Nephron progenitor cell (in vitro differentiated cells): ENCODE results near the gene TH.

Experiments used
- DNase-seq: peaks from one replicate; pipeline ENCODE4 v3.0.0; 2021
- H3K27ac Mint-ChIP-seq: 2 replicates; pipeline ENCODE4 v1.8.0; 2021; ENCODE audit warnings: mild to moderate bottlenecking, moderate library complexity, mixed read lengths
- H3K27me3 Mint-ChIP-seq: 2 replicates; pipeline ENCODE4 v1.8.0; 2021; ENCODE audit warnings: mild to moderate bottlenecking, low read depth, mixed read lengths; ENCODE audit not compliant: poor library complexity
- H3K36me3 Mint-ChIP-seq: 2 replicates; pipeline ENCODE4 v1.8.0; 2021; ENCODE audit warnings: low read depth, mixed read lengths
- H3K4me1 Mint-ChIP-seq: 2 replicates; pipeline ENCODE4 v1.8.0; 2021; ENCODE audit warnings: mixed read lengths
- H3K4me3 Mint-ChIP-seq: 2 replicates; pipeline ENCODE4 v1.8.0; 2021; ENCODE audit warnings: mild to moderate bottlenecking, moderate library complexity, mixed read lengths
- H3K9me3 Mint-ChIP-seq: 2 replicates; pipeline ENCODE4 v1.8.0; 2021; ENCODE audit warnings: mild to moderate bottlenecking, moderate library complexity, mixed read lengths
- CTCF ChIP-seq: fragments of 200-600 bp; sonication (generic); IDR thresholded peaks from 2 replicates; pipeline ENCODE4 v1.5.0; 2021; ENCODE audit warnings: antibody characterized with exemption

Gene TH

DNA sequence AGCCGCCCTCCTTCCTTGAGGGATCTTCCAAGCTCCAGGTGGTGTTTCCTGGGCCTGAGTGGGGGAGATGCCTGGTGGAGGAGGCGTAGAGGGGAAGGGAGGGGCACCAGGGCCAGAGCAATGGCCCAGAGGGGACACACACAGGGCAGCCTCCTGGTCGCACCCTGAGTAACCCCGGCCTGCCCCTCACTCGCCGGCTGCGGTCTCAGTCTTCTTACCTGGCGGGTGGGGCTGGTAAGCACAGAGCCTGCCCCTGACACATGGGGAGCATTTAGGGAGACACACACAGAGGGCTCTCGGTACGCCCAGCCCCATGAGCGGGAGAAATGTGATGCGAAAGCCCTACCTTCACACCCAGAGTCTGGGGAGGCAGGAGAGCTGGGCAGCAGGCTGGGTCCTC is 56.3 kb downstream of the TH start:
- no peak overlapping the region for H3K27ac Mint-ChIP-seq
- H3K9me3 Mint-ChIP-seq = peaks cover 53% of the 10 kb centered on the region
- DNase-seq = no peak

DNA sequence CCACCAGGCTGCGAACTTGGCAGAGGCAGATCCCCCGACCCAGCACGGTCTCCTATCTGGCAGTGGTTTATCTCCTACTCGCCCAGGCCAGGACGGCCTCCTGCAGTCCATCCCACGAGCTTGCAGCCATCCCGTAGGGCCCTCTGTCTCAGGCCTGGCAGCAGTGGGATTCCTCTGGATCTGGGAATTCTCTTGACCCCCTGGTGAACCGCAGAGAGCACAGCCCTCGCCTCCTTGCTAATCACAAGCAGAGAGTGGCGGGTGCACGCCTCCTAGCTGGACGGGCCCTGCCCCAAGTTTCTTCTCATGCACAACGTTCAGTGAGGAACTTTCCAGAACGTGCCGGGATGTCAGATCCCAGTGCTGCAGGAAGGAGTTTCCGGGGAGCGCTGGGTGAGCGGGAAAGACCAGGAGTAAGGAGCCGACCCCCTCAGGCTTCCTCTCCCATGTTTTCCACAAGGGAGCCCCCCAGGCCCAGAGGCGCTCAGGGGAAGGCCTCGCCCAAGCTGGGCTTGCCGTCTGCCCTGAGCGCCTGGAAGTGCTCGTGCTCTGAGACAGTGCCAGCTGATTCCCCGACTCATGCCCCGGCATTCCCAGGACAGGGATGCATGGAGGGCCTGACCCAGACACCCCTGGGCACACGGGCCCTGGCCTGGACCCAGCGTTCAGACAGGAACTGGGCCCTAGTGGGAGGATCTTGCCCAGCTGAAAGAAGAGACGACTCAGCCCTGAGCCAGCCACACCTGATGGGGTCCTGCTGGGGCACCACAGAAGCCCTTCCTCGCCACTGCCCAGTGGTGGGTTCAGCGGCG is 57.0 kb downstream of the TH start:
- no peak for TF ChIP-seq CTCF
- peaks cover 60% of the 10 kb centered on the region for H3K9me3 Mint-ChIP-seq
- DNase-seq = no peak

More for the DNA sequence above, 56.3 kb downstream of the TH start:
- H3K27me3 Mint-ChIP-seq = peaks cover 21% of the 10 kb centered on the region
- peaks cover 18% of the 10 kb centered on the region for H3K36me3 Mint-ChIP-seq
- TF ChIP-seq CTCF = no peak
- H3K4me3 Mint-ChIP-seq = no peak overlapping the region
- peaks cover 9% of the 10 kb centered on the region for H3K4me1 Mint-ChIP-seq

More for the DNA sequence above, 57.0 kb downstream of the TH start:
- peaks cover 22% of the 10 kb centered on the region for H3K36me3 Mint-ChIP-seq
- no peak overlapping the region for H3K27ac Mint-ChIP-seq
- peaks cover 12% of the 10 kb centered on the region for H3K4me1 Mint-ChIP-seq
- no peak overlapping the region for H3K4me3 Mint-ChIP-seq
- peaks cover 18% of the 10 kb centered on the region for H3K27me3 Mint-ChIP-seq
